ELF-1 (cell line): ENCODE results near the gene VPS35L.

ENCODE experiments used
- DNase-seq: peaks from one replicate; pipeline ENCODE4 v3.0.0-alpha.2; 2016; ENCODE audit warnings: low read depth, low spot score

Gene VPS35L

DNA sequence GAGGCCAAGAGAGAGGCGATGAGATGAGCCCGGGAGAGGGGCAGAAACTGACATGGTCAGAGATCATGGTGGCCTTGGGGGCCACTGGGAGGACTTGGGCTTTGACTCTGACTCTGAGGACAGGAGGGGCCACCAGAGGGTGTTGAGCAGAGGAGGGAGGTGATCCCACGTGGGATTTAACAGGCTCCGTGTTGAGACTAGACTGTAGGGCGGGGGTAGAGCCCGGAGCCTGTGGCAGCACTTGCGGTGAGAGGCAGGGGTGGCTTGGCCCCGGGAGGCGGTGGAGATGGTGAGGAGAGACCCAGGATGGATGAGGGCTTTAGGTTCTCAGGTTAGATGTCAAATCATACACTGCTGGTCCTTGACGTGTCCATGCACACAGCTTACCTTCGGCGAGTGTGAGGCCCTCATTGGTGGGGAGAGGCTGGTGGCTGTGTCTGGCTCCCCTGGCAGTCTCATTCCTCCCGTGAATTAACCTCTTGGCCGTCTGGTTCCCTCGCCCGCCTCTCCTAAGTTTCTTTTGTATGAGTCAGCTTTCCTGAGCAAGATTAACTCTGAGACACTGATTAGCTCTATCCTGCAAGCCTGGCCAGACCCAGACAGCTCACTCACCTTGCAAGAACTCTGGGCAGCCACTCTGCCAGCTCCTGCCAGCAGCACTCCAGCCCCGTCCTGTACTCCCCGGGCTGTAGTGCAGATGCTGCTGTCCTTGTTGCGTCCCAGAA lies 39.7 kb downstream of the VPS35L start:
- DNase-seq = peak; percentile 71

DNA sequence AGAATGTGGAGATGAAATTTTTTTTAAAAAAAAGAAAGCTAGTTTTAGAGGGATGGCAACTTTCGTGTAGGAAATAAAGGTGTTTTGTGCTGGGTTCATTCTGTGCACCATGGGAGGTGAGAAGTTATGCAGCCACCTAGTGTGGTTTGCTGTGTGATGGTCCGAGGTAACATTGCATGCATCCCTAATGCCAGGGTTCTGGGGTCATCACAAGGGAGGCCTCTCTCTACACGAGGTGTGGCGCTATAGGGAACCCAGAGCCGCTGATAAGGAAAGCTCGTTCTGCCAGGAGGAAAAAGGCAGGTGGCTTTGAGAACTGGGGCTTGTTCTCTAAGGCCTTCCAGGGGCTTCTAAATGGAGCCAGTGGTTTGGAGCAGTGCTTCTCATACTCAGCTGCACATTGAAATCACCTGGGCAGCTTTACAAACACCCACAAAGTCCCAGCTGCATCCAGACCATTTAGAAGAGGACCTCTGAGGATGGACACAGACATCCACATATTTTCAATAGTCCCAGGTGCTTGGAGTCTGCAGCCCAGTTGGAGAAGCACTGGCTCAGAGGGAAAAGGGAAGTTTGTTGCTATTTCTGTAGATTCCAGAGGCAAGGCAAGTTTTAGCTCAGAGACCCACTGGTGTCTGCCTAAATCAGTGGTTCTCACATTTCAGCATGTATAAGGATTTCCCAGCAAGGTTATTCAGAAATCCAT lies 43.5 kb downstream of the VPS35L start:
- no peak for DNase-seq

DNA sequence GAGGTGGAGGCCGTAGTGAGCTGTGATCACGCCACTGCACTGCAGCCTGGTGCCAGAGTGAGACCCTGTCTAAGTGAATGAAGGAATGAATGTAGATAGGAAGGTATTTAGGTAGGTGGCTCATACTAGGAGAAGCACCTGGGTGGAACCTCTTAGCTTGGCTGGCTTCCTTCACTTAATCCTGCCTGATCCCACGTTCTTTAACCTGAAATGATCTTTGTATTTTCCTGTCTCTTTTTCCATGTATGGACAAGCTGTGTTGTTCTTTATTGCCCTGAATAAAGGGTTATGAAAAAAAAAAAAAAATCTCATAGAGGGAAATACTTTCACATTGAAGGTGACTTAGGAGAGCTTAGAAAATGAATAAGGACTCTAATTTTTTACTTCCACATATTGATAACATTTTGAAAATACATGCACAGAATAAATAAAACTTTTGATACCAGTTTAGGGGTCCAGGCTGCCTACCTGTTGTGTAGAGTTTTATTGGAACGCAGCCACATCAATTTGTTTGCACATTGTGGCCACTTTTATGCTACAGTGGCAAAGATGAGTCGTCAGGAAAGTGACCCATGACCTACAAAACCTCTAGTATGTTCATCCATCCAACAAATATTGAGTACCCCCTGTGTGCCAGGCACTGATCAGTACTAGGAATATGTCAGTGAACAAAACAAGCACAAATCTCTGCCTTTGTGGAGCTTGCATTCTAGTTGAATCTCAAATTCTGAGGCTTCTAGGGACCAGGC lies 44.6 kb downstream of the VPS35L start:
- no peak for DNase-seq

DNA sequence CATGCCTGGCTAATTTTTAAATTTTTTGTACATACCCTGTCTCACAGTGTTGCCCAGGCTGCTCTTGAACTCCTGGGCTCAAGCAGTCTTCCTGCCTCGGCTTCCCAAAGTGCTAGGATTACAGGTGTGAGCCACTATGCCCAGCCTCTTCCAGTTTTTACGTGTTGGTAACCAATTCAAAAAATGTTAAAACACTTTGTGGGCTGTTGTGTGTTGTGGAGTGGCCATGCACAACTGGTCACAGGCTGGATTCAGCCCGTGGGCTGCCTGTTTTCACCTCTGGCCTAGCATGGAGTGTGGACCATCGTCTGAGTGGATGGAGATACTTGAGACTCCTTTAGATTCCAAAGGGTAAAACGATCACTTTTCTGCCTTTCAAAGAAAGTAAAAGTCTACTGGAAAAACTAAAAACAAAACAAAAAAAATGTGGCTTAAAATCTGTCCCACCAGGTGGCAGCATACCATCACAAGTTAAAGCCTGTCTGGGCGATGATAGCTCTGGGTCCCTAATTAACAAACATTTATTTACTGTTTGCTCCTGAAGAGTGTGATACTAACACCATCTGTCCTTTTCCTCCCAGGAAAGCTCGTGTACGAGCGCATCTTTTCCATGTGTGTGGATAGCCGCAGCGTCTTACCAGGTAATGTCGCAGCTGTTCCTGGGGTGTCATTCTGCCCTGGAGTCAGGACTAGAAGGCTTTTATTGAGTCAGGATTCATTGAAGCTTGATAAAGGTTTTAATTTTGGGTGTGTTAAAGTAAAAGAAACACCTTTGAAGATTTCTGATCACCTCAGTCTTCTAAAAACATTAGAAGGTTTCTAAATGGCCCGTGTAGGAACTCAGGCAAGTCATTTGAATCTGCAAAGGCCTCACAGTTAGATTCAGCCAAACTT lies 45.8 kb downstream of the VPS35L start:
- peak; percentile 38 for DNase-seq

DNA sequence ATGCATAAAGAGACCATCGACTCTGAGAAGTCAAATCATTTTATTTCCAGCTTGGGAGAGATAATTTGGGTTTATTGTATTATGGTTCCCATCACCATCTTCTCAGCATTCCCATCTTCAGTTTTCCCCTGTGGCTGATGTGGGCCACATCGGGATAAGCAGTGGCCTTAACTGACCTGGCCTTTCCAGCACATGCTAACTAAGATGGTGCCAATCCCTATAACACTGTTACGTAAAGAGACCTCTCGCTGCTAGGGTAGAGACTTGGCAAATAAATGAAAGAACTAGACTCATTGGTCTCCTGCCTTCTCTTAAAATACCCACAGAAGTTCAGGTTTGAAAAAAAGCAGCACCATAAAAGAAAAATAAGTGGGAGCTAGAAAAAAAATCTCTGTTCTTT lies 49.4 kb downstream of the VPS35L start:
- DNase-seq = no peak

DNA sequence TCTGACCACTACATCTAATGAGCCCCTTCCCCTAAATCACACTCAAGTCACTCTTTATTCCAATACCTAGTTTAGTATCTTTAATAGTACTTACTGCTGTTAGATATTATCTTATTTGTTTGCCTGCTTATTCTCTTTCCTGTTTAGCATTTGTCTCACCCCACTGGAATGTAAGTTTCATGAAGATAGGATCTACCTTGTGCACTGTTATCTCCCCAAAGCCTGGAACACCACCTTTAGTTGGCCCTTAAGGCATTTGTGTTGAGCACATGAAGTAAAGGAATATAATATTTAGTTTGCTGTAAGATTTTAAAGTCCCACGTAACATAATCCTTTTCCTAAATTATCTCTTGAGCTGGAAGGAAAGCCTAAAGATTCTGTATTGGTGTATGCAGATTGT lies 50.2 kb downstream of the VPS35L start:
- DNase-seq = no peak

DNA sequence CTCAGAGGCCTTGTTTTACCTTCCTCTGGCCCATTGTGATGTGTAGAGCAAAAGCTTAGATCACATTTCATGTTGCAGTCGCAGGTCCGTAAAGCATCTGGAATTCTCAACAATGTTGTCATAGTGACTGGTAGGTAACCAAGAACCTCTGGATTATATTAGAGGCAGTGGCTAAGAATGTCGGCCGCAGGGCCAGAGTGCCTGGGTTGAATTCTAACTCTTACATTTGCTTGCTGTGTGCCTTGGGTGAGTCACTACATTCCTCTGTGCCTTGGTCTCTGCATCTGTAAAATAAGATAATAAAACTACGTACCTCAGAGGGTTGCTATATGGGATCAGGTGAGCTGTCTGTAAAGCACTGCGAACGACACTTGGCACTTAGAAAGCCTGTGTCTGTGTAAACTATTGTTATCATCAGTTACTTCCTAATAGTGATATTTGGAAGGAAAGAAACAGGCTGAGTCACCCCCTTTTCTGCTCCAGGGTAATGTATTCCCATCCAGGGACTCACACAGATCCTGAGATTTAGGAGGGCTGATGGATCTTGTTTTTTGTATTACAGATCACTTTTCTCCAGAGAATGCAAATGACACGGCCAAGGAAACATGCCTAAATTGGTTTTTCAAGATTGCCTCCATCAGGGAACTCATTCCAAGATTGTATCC lies 52.2 kb downstream of the VPS35L start:
- DNase-seq = peak; percentile 53

DNA sequence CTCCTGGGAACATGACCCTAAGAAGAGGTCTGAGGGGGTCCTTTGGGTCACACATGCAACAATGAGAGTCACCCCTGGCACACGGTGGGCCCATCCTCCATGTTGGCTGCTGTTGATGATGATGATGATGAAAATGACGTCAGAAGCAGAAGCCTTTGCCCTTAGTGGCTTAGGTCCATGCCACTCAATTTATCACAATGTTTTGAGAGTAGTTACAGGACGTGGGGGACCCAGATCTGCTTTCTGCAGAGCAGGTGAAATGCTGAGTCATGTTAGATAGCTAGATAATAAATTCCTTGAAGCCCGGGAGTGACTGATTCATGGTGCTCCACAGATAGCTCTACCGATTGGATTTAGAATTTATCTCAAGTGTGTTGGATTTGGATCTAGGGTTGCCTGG lies 53.9 kb downstream of the VPS35L start:
- no peak for DNase-seq

DNA sequence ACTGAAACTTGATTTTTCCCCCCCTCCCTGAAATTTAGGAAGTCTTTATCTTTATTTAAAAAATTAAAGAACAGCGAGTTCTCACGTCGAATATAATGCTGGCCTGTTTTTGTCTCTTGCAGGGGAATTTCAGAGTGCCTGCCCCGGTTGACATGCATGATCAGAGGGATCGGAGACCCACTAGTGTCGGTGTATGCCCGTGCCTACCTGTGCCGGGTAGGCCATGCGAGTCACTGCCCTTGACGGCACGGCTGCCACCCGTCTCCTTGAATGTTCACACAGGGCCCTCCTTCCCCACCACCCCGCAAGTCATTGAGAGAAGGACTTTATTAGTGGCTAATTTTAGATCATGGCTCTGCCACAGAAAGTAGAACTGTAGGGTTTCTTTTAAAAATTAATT lies 54.7 kb downstream of the VPS35L start:
- DNase-seq = no peak

DNA sequence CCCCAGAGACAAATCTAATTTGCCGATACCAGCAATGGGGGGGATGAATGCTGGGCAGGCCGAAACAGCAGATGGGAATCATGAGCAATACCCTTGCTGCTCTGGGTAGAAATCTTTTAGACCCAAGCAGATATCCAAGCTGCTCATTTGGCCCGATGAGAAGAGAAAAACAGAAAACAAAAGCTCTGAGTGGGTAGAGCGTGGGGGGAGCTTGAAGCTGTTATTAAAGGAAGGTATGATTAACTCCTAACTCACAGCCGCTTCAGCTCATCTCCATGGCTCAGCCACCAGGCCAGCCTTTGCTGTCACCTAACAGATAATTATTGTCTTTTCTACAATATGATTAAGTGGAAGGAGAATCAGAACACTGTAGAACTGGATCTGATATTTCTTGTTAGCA lies 58.3 kb downstream of the VPS35L start:
- no peak for DNase-seq

DNA sequence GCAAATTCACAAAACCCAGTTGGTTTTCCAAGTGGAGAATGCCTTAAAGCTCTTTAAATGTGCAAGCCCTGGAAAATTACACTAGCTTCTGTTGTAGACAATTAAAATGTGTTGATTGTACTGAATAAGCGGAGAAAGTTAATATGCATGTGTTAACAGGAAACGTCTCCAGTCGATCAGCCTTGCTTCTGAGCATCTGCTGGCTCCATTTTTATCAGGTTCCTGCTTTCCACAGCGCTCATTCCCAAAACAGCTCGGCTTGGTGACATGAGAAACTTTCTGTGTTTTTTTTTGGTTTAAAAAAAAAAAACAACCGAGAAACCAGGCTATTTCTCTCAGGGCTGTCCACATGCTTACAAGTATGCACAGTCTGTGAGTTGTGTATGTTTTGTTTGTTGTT lies 60.7 kb downstream of the VPS35L start:
- no peak for DNase-seq

DNA sequence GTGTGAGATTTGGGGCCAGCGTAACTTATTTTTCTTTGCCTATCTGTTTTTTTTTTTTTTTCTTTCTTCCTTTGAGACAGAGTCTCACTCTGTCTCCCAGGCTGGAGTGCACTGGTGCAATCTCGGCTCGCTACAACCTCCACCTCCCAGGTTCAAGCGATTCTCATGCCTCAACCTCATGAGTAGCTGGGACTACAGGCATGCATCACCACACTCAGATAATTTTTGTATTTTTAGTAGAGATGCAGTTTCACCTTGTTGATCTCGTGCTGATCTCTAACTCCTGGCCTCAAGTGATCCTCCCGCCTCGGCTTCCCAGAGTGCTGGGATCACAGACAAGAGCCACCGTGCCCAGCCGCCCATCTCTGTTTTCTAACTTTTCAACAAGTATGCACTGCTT lies 63.4 kb downstream of the VPS35L start:
- no peak for DNase-seq

DNA sequence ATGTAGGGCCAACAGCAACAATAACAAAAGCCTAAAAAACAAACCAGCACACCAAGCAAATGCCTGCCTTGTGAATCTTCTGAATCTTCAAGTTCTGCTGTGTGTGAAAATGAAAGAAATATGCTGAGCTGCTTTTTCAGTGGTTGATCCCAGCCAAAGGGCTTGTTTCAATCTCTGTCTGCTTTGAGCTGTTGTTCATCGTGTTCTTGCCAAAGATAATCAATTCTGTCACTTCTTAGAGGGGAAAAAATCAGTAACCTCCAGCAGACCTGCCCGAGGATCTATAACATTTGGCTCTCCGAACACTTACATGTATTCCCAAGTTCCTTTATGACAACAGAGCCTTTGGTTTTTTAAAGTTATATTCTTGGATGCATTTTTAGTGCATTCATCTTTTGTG lies 65.9 kb downstream of the VPS35L start:
- DNase-seq = no peak

DNA sequence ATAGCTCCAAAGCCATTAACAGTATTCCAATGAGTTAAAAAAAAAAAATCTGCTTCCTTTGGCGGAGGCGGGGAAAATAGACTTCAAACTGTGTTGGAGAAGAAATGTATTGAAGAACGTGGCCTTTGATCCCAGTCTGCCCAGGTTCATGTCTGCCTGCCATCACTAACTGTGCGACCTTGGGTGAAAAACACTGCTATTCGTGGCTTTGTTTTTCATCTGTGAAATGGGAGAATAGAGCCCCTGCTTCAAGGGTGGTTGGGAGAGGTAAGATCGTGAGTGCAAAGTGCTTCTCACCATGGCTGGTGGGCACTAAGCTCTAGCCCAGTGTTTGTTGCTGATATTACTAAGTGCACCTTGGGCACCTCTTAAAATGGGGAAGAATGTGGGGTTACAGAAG lies 69.5 kb downstream of the VPS35L start:
- no peak for DNase-seq

DNA sequence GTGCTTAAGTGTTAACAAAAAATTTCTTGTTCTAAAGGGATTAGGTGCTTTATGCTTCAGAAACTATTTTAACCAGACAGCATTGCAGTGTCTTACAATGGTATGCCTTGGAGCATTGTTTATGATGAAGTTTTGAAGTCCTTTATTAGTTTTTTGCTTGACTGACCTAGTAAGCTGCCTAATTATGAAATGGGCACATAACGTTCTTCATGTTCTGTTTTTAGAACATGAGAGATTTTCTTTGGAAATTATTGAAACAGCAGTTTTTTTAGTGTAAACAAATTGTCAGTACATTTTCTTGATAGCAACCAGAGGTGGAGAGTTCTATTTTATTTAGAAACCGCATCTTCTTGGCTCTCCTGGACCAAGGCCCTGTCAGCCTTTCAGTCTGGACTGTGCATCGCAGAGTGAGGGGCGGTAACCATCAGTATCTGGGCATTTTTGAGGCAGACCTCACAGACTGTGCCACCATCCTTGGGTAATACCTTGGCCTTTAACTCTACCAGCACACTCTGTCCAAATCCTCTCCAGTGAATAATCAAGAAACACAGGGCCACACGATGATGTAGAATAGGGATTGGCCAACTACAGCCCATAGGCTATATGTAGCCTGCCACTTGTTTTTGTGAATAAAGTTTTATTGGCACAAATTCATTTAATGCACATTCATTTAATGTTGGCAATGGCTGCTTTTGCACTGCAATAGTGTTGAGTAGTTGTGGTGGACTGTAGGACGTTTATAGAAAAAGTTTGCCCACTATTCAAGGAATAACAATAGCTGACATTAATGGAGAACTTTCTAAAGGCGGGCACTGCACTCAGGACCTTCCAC lies 81.1 kb downstream of the VPS35L start:
- DNase-seq = no peak

DNA sequence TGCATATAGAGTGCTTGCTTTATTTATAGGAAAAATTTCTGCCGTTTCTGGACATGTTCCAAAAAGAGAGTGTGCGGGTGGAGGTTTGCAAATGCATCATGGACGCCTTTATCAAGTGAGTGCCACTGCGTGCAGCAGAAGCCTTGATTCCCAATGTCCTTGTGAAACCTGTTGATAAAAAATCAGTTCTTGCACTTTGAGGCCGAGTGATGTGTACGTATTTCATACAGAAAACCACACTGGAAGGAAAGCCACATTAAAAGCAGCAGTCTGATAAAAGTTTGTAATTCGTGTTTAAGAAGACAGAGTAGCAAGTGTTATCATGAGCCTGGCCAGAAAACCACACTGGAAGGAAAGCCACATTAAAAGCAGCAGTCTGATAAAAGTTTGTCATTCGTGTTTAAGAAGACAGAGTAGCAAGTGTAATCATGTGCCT lies 84.5 kb downstream of the VPS35L start:
- no peak for DNase-seq

DNA sequence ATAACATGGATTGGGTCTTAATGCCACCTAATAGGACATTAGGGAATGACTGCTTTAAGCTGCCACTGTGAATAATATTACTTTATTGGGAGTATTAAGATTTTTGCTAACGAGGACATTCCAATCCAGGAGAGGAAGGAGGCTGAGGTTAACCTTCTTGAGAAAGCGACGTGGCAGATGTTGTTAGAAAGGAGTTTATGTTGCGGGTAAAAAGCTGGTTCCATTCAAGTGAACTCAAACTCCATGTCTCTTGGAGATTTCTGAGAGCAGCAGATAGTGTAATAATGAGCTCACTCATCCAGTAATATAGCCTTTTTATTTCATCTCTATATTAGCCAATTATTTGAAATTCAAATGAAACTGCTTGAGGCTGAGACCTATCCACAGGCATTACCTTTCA lies 87.0 kb downstream of the VPS35L start:
- DNase-seq = no peak

DNA sequence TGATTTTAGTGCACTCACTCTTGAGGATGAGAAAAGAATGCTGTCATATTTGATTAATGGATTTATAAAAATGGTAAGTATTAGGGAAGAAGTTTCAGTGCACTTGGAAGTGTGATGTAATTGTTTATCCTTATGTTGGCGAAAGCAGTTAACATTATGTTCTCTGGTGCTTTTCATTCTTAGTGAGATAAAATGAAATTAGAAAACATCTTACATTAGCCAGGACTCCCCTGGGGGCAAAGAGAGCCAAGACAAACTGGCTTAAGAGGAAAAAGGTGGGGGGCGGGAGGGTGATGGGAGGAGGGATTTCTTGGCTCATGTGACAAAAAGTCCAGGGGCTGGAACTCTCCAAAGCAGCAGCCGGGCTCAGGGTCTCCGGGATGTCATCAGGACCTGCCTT lies 89.4 kb downstream of the VPS35L start:
- peak; percentile 63 for DNase-seq

DNA sequence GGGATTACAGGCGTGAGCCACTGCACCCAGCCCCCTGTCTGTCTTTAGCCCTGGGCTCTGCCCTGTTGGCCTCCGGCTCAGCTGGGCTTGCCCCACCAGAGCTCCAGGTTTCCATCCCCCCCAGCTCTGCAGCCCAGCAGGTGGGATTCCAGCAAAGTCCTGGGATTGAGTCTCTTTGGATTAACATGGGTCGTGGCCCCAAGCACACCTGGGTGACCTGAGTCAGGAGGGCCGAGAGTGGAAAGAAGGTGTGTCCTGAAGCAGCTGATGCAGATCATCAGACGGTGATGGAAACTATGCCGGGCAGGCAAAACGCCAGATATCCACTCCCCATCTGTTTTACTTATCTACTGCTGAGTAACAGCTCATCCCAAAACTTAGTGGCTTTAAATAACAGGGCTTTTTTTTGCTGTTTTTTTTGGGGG lies 90.1 kb downstream of the VPS35L start:
- DNase-seq = peak; percentile 48

DNA sequence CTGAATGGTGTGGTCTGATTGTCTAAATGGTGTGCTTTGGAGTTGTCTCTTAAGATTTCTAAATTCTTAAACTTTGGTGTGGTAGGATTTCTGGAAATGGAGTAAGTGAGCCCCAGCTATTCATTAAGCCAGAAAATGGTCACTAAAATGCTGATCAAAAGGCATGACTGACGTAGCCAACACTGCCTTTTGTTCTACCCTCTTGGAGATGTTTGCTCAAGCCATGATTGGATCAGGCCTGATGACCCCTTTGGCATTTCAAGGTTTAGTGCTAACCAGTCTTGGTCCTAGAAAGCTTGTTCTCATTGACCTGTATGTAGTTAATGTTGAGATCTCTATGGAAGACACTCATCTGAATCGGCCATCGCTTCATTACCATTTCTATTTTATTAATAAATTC lies 94.5 kb downstream of the VPS35L start:
- DNase-seq = no peak
